IMR-90 (cell line): ENCODE results near the gene AKR1E2.

ENCODE experiments used
- BHLHE40 ChIP-seq: fragments of 150-350 bp; IDR thresholded peaks from 2 replicates; pipeline ENCODE4 v1.6.1; 2016; ENCODE audit warnings: mild to moderate bottlenecking, low read depth, low read length
- CEBPB ChIP-seq: IDR thresholded peaks from 2 replicates; pipeline ENCODE4 v1.6.1; 2012; ENCODE audit warnings: low read depth, low read length, improper control_type of control experiment
- CTCF ChIP-seq: conservative IDR thresholded peaks from 2 replicates; pipeline ENCODE4 v1.5.1; 2012; ENCODE audit warnings: mild to moderate bottlenecking, low read depth, low read length, improper control_type of control experiment
- FOS ChIP-seq: fragments of 150-350 bp; IDR thresholded peaks from 2 replicates; pipeline ENCODE4 v1.6.1; 2016; ENCODE audit warnings: low read depth, low read length
- MAZ ChIP-seq: IDR thresholded peaks from 2 replicates; pipeline ENCODE4 v1.6.1; 2012; ENCODE audit warnings: low read depth, mild to moderate bottlenecking, low read length, improper control_type of control experiment, moderate library complexity, borderline replicate concordance
- MXI1 ChIP-seq: IDR thresholded peaks from 2 replicates; pipeline ENCODE4 v1.6.1; 2012; ENCODE audit warnings: low read depth, mild to moderate bottlenecking, low read length, moderate library complexity, borderline replicate concordance
- POLR2A ChIP-seq: IDR thresholded peaks from 2 replicates; pipeline ENCODE4 v1.6.1; 2012; ENCODE audit warnings: mild to moderate bottlenecking, low read depth, low read length
- RAD21 ChIP-seq: IDR thresholded peaks from 2 replicates; pipeline ENCODE4 v1.6.1; 2012; ENCODE audit warnings: low read length, improper control_type of control experiment
- RCOR1 ChIP-seq: IDR thresholded peaks from 2 replicates; pipeline ENCODE4 v1.6.1; 2012; ENCODE audit warnings: mild to moderate bottlenecking, low read length, improper control_type of control experiment; ENCODE audit not compliant: insufficient replicate concordance
- RFX5 ChIP-seq: IDR thresholded peaks from 2 replicates; pipeline ENCODE4 v1.8.0; 2012; ENCODE audit warnings: low read depth, mild to moderate bottlenecking, low read length, moderate library complexity
- SMC3 ChIP-seq: fragments of 150-350 bp; IDR thresholded peaks from 2 replicates; pipeline ENCODE4 v1.6.1; 2016; ENCODE audit warnings: low read depth, mild to moderate bottlenecking, antibody characterized with exemption, low read length, moderate library complexity
- TF ChIP-seq, protein P1 (sequence below): fragments of 150-350 bp; IDR thresholded peaks from 2 replicates; pipeline ENCODE4 v1.6.1; 2017; ENCODE audit warnings: mild to moderate bottlenecking, antibody characterized with exemption, low read length, low read depth

DNA sequence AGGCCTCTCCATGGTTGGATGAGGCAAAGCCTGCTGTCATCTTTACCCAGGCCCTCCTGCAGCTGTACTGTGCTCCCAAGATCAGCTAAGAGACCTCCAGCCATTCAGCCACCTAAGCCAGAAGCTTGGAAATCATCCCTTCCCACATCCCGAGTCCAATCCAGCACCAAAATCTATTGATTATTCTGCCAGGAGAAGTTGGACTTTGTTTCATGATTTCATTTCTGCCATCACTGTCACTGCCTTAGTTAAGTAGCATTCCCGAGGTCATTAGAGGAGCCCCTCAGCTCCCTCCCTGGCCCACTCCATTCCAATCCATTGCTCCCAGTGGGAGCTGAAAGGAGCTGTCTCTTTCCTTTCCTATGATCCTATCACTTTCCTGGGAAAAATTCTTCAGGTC lies 14.1 kb downstream of the AKR1E2 start:
- no peak for TF ChIP-seq POLR2A
- no peak for TF ChIP-seq CTCF
- no peak for TF ChIP-seq RAD21
- TF ChIP-seq, protein P1, sequence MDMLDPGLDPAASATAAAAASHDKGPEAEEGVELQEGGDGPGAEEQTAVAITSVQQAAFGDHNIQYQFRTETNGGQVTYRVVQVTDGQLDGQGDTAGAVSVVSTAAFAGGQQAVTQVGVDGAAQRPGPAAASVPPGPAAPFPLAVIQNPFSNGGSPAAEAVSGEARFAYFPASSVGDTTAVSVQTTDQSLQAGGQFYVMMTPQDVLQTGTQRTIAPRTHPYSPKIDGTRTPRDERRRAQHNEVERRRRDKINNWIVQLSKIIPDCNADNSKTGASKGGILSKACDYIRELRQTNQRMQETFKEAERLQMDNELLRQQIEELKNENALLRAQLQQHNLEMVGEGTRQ = no peak
- TF ChIP-seq BHLHE40 = no peak
- TF ChIP-seq RFX5 = no peak
- TF ChIP-seq RCOR1 = no peak
- TF ChIP-seq MXI1 = no peak
- TF ChIP-seq FOS = no peak
- TF ChIP-seq MAZ = no peak
- no peak for TF ChIP-seq SMC3
- TF ChIP-seq CEBPB = no peak
